K562 (cell line): ENCODE data around the gene CEND1. TPM values are rescaled to one million over a fixed set of nuclear protein-coding genes. Genes with fewer than 3 reads are reported as not detected.
A peak's percentile ranks its signal among the peaks of the same experiment; 100 is the strongest.

ENCODE experiments used
- BRD4 ChIP-seq: fragments of 200-600 bp; sonication (generic); IDR thresholded peaks from 2 replicates; pipeline ENCODE4 v1.6.1; 2017; ENCODE audit warnings: inconsistent platforms
- ETV5 ChIP-seq: sonication (generic); formaldehyde crosslinking; IDR thresholded peaks from 2 replicates; pipeline ENCODE4 v1.4.0; 2020; ENCODE audit warnings: low read depth, mild to moderate bottlenecking, missing genetic modification reagents
- POLR2AphosphoS2 ChIP-seq: IDR thresholded peaks from 2 replicates; pipeline ENCODE4 v1.6.1; 2012; ENCODE audit warnings: low read length, improper control_type of control experiment
- SAFB ChIP-seq: fragments of 200-400 bp; formaldehyde crosslinking; IDR thresholded peaks from 2 replicates; pipeline ENCODE4 v1.6.1; 2017; ENCODE audit warnings: low read depth, low read length, borderline replicate concordance
- YBX1 ChIP-seq: fragments of 450-650 bp; IDR thresholded peaks from 2 replicates; pipeline ENCODE4 v1.7.1; 2016; ENCODE audit warnings: mild to moderate bottlenecking
- ZC3H11A ChIP-seq: IDR thresholded peaks from 2 replicates; pipeline ENCODE4 v1.6.1; 2012; ENCODE audit warnings: low read depth, low read length, improper control_type of control experiment
- ZNF124 ChIP-seq: sonication (generic); formaldehyde crosslinking; IDR thresholded peaks from 2 replicates; pipeline ENCODE4 v1.8.1; 2022; ENCODE audit warnings: missing genetic modification reagents
- ZSCAN29 ChIP-seq: fragments of 450-650 bp; IDR thresholded peaks from 2 replicates; pipeline ENCODE4 v1.6.1; 2017
- polyA plus RNA-seq, 8 experiments: library from polyadenylated mRNA; depleted of rRNA in 4 of 8; stranded (reverse) in 5 of 8; unstranded in 3 of 8; fragments of >200 nt; fragmentation: Nextera tagmentation in 2 of 8; fragmentation: Illumina TruSeq in 1 of 8; extraction: Ambion mirVana in 2 of 8; extraction: Trizol in 1 of 8; gene quantifications; 2 replicates each; pipeline versions ENCODE4 v1.2.1 to v1.2.3, GENCODE V29; 2011 to 2014; ENCODE audit warnings: inconsistent platforms in 1 of 8, missing spikeins in 1 of 8
- total RNA-seq, 7 experiments: library from RNA; depleted of rRNA in 6 of 7; stranded (reverse); fragments of >200 nt in 6 of 7; fragmentation: Illumina TruSeq in 2 of 7; extraction: Trizol in 2 of 7; gene quantifications; 2 replicates each; pipeline versions ENCODE4 v1.2.1 to v1.2.3, GENCODE V29; 2011 to 2021; ENCODE audit warnings: low replicate concordance in 1 of 7
- TF ChIP-seq, protein P1 (sequence below): fragments of 200-600 bp; sonication (generic); IDR thresholded peaks from one replicate; pipeline ENCODE4 v1.6.1; 2012; ENCODE audit warnings: mild to moderate bottlenecking, low read depth, low read length, inconsistent platforms
- TF ChIP-seq, protein P2 (sequence below): fragments of 250-450 bp; sonication (Bioruptor Pico); IDR thresholded peaks from 2 replicates; pipeline ENCODE4 v1.8.0; 2021; ENCODE audit warnings: moderate library complexity, mild to moderate bottlenecking, inconsistent platforms
- TF ChIP-seq, protein P3 (sequence below): fragments of 250-450 bp; sonication (Bioruptor Pico); IDR thresholded peaks from 2 replicates; pipeline ENCODE4 v1.5.0; 2021; ENCODE audit warnings: mild to moderate bottlenecking, moderate library complexity
- TF ChIP-seq, protein P4 (sequence below): sonication (generic); formaldehyde crosslinking; IDR thresholded peaks from 2 replicates; pipeline ENCODE4 v1.4.0; 2020; ENCODE audit warnings: mild to moderate bottlenecking, missing genetic modification reagents

Gene CEND1
- total and polyA plus RNA-seq, 9 of the 15 experiments (the other 6 are each of a cell fraction or from before 2014, with no cell fraction given) = 0.13 to 0.18 (median 0.16) TPM; not detected in 6

DNA sequence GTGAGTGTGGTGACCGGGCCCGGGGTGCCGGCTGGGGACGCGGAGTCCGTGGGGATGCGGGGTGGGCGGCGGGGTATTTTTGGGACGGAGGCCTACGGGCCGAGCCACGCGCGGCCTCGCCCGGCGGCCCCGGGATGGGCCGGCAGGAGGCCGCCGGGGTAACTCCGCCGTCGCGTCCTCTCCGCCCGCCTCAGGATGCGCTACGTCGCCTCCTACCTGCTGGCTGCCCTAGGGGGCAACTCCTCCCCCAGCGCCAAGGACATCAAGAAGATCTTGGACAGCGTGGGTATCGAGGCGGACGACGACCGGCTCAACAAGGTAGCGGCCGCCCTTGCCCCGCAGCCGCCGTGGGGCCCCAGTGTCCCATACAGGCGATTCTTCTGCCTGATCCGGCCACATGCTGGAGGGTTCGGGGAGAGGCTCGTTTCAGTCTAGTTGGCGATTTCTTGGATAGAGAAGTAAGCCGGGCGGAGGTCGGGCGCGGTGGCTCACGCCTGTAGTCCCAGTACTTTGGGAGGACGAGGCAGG lies 20.2 kb upstream of the CEND1 start (continued):
- TF ChIP-seq, protein P1, sequence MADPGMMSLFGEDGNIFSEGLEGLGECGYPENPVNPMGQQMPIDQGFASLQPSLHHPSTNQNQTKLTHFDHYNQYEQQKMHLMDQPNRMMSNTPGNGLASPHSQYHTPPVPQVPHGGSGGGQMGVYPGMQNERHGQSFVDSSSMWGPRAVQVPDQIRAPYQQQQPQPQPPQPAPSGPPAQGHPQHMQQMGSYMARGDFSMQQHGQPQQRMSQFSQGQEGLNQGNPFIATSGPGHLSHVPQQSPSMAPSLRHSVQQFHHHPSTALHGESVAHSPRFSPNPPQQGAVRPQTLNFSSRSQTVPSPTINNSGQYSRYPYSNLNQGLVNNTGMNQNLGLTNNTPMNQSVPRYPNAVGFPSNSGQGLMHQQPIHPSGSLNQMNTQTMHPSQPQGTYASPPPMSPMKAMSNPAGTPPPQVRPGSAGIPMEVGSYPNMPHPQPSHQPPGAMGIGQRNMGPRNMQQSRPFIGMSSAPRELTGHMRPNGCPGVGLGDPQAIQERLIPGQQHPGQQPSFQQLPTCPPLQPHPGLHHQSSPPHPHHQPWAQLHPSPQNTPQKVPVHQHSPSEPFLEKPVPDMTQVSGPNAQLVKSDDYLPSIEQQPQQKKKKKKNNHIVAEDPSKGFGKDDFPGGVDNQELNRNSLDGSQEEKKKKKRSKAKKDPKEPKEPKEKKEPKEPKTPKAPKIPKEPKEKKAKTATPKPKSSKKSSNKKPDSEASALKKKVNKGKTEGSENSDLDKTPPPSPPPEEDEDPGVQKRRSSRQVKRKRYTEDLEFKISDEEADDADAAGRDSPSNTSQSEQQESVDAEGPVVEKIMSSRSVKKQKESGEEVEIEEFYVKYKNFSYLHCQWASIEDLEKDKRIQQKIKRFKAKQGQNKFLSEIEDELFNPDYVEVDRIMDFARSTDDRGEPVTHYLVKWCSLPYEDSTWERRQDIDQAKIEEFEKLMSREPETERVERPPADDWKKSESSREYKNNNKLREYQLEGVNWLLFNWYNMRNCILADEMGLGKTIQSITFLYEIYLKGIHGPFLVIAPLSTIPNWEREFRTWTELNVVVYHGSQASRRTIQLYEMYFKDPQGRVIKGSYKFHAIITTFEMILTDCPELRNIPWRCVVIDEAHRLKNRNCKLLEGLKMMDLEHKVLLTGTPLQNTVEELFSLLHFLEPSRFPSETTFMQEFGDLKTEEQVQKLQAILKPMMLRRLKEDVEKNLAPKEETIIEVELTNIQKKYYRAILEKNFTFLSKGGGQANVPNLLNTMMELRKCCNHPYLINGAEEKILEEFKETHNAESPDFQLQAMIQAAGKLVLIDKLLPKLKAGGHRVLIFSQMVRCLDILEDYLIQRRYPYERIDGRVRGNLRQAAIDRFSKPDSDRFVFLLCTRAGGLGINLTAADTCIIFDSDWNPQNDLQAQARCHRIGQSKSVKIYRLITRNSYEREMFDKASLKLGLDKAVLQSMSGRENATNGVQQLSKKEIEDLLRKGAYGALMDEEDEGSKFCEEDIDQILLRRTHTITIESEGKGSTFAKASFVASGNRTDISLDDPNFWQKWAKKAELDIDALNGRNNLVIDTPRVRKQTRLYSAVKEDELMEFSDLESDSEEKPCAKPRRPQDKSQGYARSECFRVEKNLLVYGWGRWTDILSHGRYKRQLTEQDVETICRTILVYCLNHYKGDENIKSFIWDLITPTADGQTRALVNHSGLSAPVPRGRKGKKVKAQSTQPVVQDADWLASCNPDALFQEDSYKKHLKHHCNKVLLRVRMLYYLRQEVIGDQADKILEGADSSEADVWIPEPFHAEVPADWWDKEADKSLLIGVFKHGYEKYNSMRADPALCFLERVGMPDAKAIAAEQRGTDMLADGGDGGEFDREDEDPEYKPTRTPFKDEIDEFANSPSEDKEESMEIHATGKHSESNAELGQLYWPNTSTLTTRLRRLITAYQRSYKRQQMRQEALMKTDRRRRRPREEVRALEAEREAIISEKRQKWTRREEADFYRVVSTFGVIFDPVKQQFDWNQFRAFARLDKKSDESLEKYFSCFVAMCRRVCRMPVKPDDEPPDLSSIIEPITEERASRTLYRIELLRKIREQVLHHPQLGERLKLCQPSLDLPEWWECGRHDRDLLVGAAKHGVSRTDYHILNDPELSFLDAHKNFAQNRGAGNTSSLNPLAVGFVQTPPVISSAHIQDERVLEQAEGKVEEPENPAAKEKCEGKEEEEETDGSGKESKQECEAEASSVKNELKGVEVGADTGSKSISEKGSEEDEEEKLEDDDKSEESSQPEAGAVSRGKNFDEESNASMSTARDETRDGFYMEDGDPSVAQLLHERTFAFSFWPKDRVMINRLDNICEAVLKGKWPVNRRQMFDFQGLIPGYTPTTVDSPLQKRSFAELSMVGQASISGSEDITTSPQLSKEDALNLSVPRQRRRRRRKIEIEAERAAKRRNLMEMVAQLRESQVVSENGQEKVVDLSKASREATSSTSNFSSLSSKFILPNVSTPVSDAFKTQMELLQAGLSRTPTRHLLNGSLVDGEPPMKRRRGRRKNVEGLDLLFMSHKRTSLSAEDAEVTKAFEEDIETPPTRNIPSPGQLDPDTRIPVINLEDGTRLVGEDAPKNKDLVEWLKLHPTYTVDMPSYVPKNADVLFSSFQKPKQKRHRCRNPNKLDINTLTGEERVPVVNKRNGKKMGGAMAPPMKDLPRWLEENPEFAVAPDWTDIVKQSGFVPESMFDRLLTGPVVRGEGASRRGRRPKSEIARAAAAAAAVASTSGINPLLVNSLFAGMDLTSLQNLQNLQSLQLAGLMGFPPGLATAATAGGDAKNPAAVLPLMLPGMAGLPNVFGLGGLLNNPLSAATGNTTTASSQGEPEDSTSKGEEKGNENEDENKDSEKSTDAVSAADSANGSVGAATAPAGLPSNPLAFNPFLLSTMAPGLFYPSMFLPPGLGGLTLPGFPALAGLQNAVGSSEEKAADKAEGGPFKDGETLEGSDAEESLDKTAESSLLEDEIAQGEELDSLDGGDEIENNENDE = no peak
- TF ChIP-seq, protein P2, sequence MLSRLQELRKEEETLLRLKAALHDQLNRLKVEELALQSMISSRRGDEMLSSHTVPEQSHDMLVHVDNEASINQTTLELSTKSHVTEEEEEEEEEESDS (CRISPR knock-in tag) = no peak
- no peak for TF ChIP-seq POLR2AphosphoS2
- TF ChIP-seq, protein P3, sequence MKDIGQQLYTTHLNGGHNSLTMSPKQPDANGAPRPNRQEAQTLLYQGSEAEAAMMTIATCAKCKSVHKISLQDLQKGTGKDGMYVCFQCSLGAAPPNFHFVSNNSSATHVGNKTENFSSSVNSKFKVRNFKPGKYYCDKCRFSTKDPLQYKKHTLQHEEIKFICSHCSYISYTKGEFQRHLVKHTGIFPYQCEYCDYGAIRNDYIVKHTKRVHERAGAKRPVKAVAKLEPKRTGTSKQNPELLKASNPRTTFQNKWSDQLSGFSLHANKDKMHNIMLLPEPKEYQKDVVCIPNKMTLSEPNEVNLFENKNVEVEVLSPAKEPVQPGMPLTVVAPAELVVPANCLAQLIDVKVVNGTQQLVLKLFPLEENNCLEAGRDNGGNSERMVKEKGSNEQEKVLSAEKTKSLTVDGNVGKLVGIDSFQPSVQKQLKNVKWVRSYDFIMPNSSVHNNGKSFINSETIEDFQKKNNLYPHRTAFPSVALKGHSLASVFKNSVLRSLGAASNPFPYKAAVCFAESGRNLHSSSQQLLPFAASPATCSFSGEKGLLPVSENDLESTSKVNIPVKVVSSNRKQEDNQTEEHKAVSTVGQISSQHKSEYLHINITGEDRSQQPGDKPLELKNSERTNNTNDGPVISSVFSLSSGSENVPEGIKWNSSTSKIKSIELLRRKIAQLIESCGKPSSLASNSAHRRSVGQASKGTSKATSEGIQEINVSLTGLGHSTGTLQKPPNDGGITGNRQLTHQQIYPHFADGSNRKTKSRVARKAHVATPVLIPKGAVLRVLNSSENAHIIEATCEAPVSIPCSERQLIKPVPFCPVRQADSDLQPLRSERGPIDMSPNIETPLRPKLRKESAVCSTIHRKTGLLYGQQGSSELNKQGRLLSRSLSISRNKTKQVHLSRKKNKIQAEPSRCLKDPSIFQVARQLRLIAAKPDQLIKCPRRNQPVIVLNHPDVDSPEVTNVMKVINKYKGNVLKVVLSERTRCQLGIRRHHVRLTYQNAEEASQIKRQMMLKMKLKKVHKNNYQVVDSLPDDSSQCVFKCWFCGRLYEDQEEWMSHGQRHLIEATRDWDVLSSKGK (CRISPR knock-in tag) = no peak
- TF ChIP-seq, protein P4, sequence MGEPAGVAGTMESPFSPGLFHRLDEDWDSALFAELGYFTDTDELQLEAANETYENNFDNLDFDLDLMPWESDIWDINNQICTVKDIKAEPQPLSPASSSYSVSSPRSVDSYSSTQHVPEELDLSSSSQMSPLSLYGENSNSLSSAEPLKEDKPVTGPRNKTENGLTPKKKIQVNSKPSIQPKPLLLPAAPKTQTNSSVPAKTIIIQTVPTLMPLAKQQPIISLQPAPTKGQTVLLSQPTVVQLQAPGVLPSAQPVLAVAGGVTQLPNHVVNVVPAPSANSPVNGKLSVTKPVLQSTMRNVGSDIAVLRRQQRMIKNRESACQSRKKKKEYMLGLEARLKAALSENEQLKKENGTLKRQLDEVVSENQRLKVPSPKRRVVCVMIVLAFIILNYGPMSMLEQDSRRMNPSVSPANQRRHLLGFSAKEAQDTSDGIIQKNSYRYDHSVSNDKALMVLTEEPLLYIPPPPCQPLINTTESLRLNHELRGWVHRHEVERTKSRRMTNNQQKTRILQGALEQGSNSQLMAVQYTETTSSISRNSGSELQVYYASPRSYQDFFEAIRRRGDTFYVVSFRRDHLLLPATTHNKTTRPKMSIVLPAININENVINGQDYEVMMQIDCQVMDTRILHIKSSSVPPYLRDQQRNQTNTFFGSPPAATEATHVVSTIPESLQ (CRISPR knock-in tag) = no peak
- TF ChIP-seq ZC3H11A = no peak
- TF ChIP-seq SAFB = 0 out of 2 replicates have a peak, but pooled peaks have one; percentile 65
- TF ChIP-seq YBX1 = no peak
- no peak for TF ChIP-seq ZNF124 (CRISPR knock-in tag)
- TF ChIP-seq ETV5 (CRISPR knock-in tag) = no peak
- TF ChIP-seq BRD4 = no peak
- TF ChIP-seq ZSCAN29 = no peak
